Myocyte (in vitro differentiated cells): Measurements from ENCODE around the gene PRX. TPM values are rescaled to one million over a fixed set of nuclear protein-coding genes. Genes with fewer than 3 reads are reported as not detected.
A peak's percentile ranks its signal among the peaks of the same experiment; 100 is the strongest.

ENCODE experiments used
- DNase-seq: peaks from one replicate; pipeline ENCODE4 v3.0.0-alpha.2; 2012; ENCODE audit warnings: low read depth
- microRNA-seq: library from miRNA; unstranded; fragments of <30 nt; microRNA quantifications from one replicate; pipeline ENCODE4, GENCODE V29; 2016
- total RNA-seq: library from RNA; depleted of rRNA; stranded (reverse); fragments of >200 nt; gene quantifications from 2 replicates; pipeline ENCODE4 v1.2.3, GENCODE V29; 2014

The PRX gene
- total RNA-seq, 1 donor from 2014 or later = 2.6 TPM

- DNase-seq = no peak
Observed at GRCh38 chr19:40365613-40366401, 47.4 kb downstream of the PRX start.

GRCh38 chr19:40365010-40365409 lies 48.2 kb downstream of the PRX start:
- DNase-seq = no peak

GRCh38 chr19:40363069-40363468 lies 50.1 kb downstream of the PRX start:
- peak; percentile 19 for DNase-seq

- DNase-seq = no peak
Observed at GRCh38 chr19:40362160-40362559, 51.0 kb downstream of the PRX start.

- DNase-seq = no peak
Observed at GRCh38 chr19:40360708-40361241, 52.4 kb downstream of the PRX start.

GRCh38 chr19:40360020-40360707 lies 53.0 kb downstream of the PRX start:
- no peak for DNase-seq

GRCh38 chr19:40358773-40359172 lies 54.4 kb downstream of the PRX start:
- DNase-seq = no peak

- DNase-seq = no peak
Observed at GRCh38 chr19:40357640-40358039, 55.5 kb downstream of the PRX start.

GRCh38 chr19:40356681-40357595 lies 56.2 kb downstream of the PRX start:
- no peak for DNase-seq

- no peak for DNase-seq
Observed at GRCh38 chr19:40355975-40356680, 57.0 kb downstream of the PRX start.

GRCh38 chr19:40348961-40349507 lies 64.1 kb downstream of the PRX start:
- DNase-seq = peak; percentile 67

- peak; percentile 99 for DNase-seq
Observed at GRCh38 chr19:40348125-40348913, 64.9 kb downstream of the PRX start, which contains the start of the genes C19orf47 and PLD3. TSS of gene C19orf47 (minus strand) at chr19:40348397. CDS start at chr19:40341857, 6,540 bp downstream. TSS of gene PLD3 (plus strand) at chr19:40348695. CDS start at chr19:40366484, 17,789 bp downstream.

- DNase-seq = peak; percentile 69
Observed at GRCh38 chr19:40344422-40344821, 68.8 kb downstream of the PRX start.

Small RNA genes lying within 50 kb of the gene (microRNA-seq; reads per million reads assigned to microRNA genes)
- gene MIR6796 = not detected

Other genes with a start within 250 kb of the PRX start
- gene MAP3K10, start 222.0 kb downstream of the PRX start, total RNA-seq = 11.1 and 12.8 TPM in 2 replicates
- not detected in 2 replicates for gene TTC9B, start 195.0 kb downstream of the PRX start, total RNA-seq
- gene CCNP, start 186.7 kb downstream of the PRX start, total RNA-seq = not detected in 2 replicates
- gene AKT2, start 128.0 kb downstream of the PRX start, total RNA-seq = 91.2 and 93.3 TPM in 2 replicates
- 60.5 and 67.8 TPM in 2 replicates for gene C19orf47, start 65.0 kb downstream of the PRX start, total RNA-seq
- gene PLD3, start 64.7 kb downstream of the PRX start, total RNA-seq = 740 and 993 TPM in 2 replicates
- gene HIPK4, start 23.2 kb downstream of the PRX start, total RNA-seq = 0.05 and 0.26 TPM in 2 replicates
- gene SERTAD1, start 12.6 kb upstream of the PRX start, total RNA-seq = 12.9 and 23.0 TPM in 2 replicates
- 28.1 and 35.2 TPM in 2 replicates for gene SERTAD3, start 31.0 kb upstream of the PRX start, total RNA-seq
- 75.8 and 76.3 TPM in 2 replicates for gene BLVRB, start 52.4 kb upstream of the PRX start, total RNA-seq
- 0.31 and 1.3 TPM in 2 replicates for gene SPTBN4, start 53.6 kb upstream of the PRX start, total RNA-seq
- 27.8 and 32.2 TPM in 2 replicates for gene SHKBP1, start 163.5 kb upstream of the PRX start, total RNA-seq
- gene LTBP4, start 188.0 kb upstream of the PRX start, total RNA-seq = 3.7 and 11.0 TPM in 2 replicates